Activated T-helper 17 cell treated with anti-CD3 and anti-CD28 coated beads, Interleukin-2, amount 50 U/mL, for 72 hours (primary cell): ENCODE data around the gene CIITA. TPM values are rescaled to one million over a fixed set of nuclear protein-coding genes. Genes with fewer than 3 reads are reported as not detected.

Experiments used
- ATAC-seq: fragments of 150-1000 bp; cut with Tn5 transposase; replicated peaks from 2 replicates; pipeline ENCODE4 v1.10.0; 2021; ENCODE audit warnings: mild to moderate bottlenecking, moderate library complexity
- H3K27ac Mint-ChIP-seq: one replicate; pipeline ENCODE4 v1.8.0; 2022; ENCODE audit warnings: mixed read lengths
- H3K27me3 Mint-ChIP-seq: one replicate; pipeline ENCODE4 v1.8.0; 2022; ENCODE audit warnings: mixed read lengths
- H3K36me3 Mint-ChIP-seq: one replicate; pipeline ENCODE4 v1.8.0; 2022; ENCODE audit warnings: low read depth, mild to moderate bottlenecking, mixed read lengths
- H3K4me1 Mint-ChIP-seq: one replicate; pipeline ENCODE4 v1.8.0; 2022; ENCODE audit warnings: mixed read lengths
- H3K4me3 Mint-ChIP-seq: one replicate; pipeline ENCODE4 v1.8.0; 2022; ENCODE audit warnings: mild to moderate bottlenecking, mixed read lengths
- H3K9me3 Mint-ChIP-seq: one replicate; pipeline ENCODE4 v1.8.0; 2022; ENCODE audit warnings: mixed read lengths
- total RNA-seq, 2 donors: library from RNA; stranded (reverse); gene quantifications; one replicate each; pipeline ENCODE4 v1.2.3, GENCODE V29; 2022

CIITA gene
- total RNA-seq, 2 donors from 2014 or later, result 8.6 to 64.2 TPM

- Mint-ChIP-seq H3K9me3 (no peaks in the 10 kb centered on the region), H3K4me1 (no peaks in the 10 kb centered on the region), H3K27ac (no peak overlapping the region), H3K4me3 (no peak overlapping the region), H3K36me3 (no peaks in the 10 kb centered on the region), H3K27me3 (peaks cover 24% of the 10 kb centered on the region)
- no peak for ATAC-seq
These were observed 38.3 kb upstream of the CIITA start for GRCh38 chr16:10838621-10839278.

GRCh38 chr16:10839279-10839666 is 37.7 kb upstream of the CIITA start:
- H3K9me3 Mint-ChIP-seq, result no peaks in the 10 kb centered on the region
- no peak overlapping the region for H3K4me3 Mint-ChIP-seq
- H3K4me1 Mint-ChIP-seq, result no peaks in the 10 kb centered on the region
- peaks cover 21% of the 10 kb centered on the region for H3K27me3 Mint-ChIP-seq
- H3K27ac Mint-ChIP-seq, result no peak overlapping the region
- H3K36me3 Mint-ChIP-seq, result no peaks in the 10 kb centered on the region
- ATAC-seq, result no peak

GRCh38 chr16:10840703-10841102 is 36.3 kb upstream of the CIITA start:
- no peaks in the 10 kb centered on the region for H3K36me3 Mint-ChIP-seq
- ATAC-seq, result no peak
- H3K4me3 Mint-ChIP-seq, result no peak overlapping the region
- H3K9me3 Mint-ChIP-seq, result no peaks in the 10 kb centered on the region
- H3K4me1 Mint-ChIP-seq, result no peaks in the 10 kb centered on the region
- H3K27ac Mint-ChIP-seq, result no peak overlapping the region
- peaks cover 24% of the 10 kb centered on the region for H3K27me3 Mint-ChIP-seq

GRCh38 chr16:10846213-10846998 is 30.6 kb upstream of the CIITA start:
- H3K4me1 Mint-ChIP-seq, result no peaks in the 10 kb centered on the region
- no peak for ATAC-seq
- H3K9me3 Mint-ChIP-seq, result no peaks in the 10 kb centered on the region
- H3K27ac Mint-ChIP-seq, result no peak overlapping the region
- H3K27me3 Mint-ChIP-seq, result peaks cover 26% of the 10 kb centered on the region
- H3K4me3 Mint-ChIP-seq, result no peak overlapping the region
- no peaks in the 10 kb centered on the region for H3K36me3 Mint-ChIP-seq

- Mint-ChIP-seq H3K9me3 (no peaks in the 10 kb centered on the region), H3K36me3 (no peaks in the 10 kb centered on the region), H3K4me3 (no peak overlapping the region), H3K27me3 (peaks cover 26% of the 10 kb centered on the region), H3K27ac (no peak overlapping the region), H3K4me1 (no peaks in the 10 kb centered on the region)
- no peak for ATAC-seq
These were observed 29.8 kb upstream of the CIITA start for GRCh38 chr16:10847176-10847575.

GRCh38 chr16:10849736-10850477 is 27.1 kb upstream of the CIITA start:
- peaks cover 22% of the 10 kb centered on the region for H3K27me3 Mint-ChIP-seq
- no peak for ATAC-seq
- H3K9me3 Mint-ChIP-seq, result no peaks in the 10 kb centered on the region
- H3K27ac Mint-ChIP-seq, result no peak overlapping the region
- peaks cover 6% of the 10 kb centered on the region for H3K4me1 Mint-ChIP-seq
- H3K36me3 Mint-ChIP-seq, result no peaks in the 10 kb centered on the region
- no peak overlapping the region for H3K4me3 Mint-ChIP-seq

- Mint-ChIP-seq H3K4me1 (peaks cover 6% of the 10 kb centered on the region), H3K27ac (no peak overlapping the region), H3K36me3 (no peaks in the 10 kb centered on the region), H3K4me3 (no peak overlapping the region), H3K27me3 (peaks cover 18% of the 10 kb centered on the region), H3K9me3 (no peaks in the 10 kb centered on the region)
- ATAC-seq, result no peak
These were observed 26.5 kb upstream of the CIITA start for GRCh38 chr16:10850478-10850850.

- Mint-ChIP-seq H3K9me3 (no peaks in the 10 kb centered on the region), H3K4me1 (peaks cover 6% of the 10 kb centered on the region), H3K4me3 (no peak overlapping the region), H3K27ac (no peak overlapping the region), H3K27me3 (peaks cover 17% of the 10 kb centered on the region), H3K36me3 (no peaks in the 10 kb centered on the region)
- no peak for ATAC-seq
These were observed 25.5 kb upstream of the CIITA start for GRCh38 chr16:10851512-10851911.

- Mint-ChIP-seq H3K27ac (no peak overlapping the region), H3K27me3 (peaks cover 11% of the 10 kb centered on the region), H3K9me3 (no peaks in the 10 kb centered on the region), H3K36me3 (no peaks in the 10 kb centered on the region), H3K4me3 (no peak overlapping the region), H3K4me1 (peaks cover 6% of the 10 kb centered on the region)
- ATAC-seq, result no peak
These were observed 24.7 kb upstream of the CIITA start for GRCh38 chr16:10852286-10852685.

- Mint-ChIP-seq H3K4me3 (peak overlapping the region; percentile 2), H3K4me1 (peaks cover 6% of the 10 kb centered on the region), H3K9me3 (no peaks in the 10 kb centered on the region), H3K27ac (no peak overlapping the region), H3K27me3 (peaks cover 8% of the 10 kb centered on the region), H3K36me3 (no peaks in the 10 kb centered on the region)
- ATAC-seq, result peak; percentile 64
These were observed 24.1 kb upstream of the CIITA start for GRCh38 chr16:10852948-10853347.

GRCh38 chr16:10856042-10856441 is 21.0 kb upstream of the CIITA start:
- Mint-ChIP-seq H3K36me3 (no peaks in the 10 kb centered on the region), H3K27me3 (peaks cover 3% of the 10 kb centered on the region), H3K27ac (no peak overlapping the region), H3K9me3 (peaks cover 8% of the 10 kb centered on the region), H3K4me3 (no peak overlapping the region), H3K4me1 (peaks cover 6% of the 10 kb centered on the region)
- no peak for ATAC-seq

GRCh38 chr16:10858203-10858602 is 18.8 kb upstream of the CIITA start:
- no peaks in the 10 kb centered on the region for H3K36me3 Mint-ChIP-seq
- H3K4me1 Mint-ChIP-seq, result peaks cover under 1% of the 10 kb centered on the region
- no peak overlapping the region for H3K4me3 Mint-ChIP-seq
- peaks cover 8% of the 10 kb centered on the region for H3K9me3 Mint-ChIP-seq
- no peak for ATAC-seq
- peaks cover 8% of the 10 kb centered on the region for H3K27me3 Mint-ChIP-seq
- no peak overlapping the region for H3K27ac Mint-ChIP-seq

GRCh38 chr16:10859020-10859419 is 18.0 kb upstream of the CIITA start:
- H3K27ac Mint-ChIP-seq, result no peak overlapping the region
- no peaks in the 10 kb centered on the region for H3K4me1 Mint-ChIP-seq
- H3K4me3 Mint-ChIP-seq, result no peak overlapping the region
- H3K36me3 Mint-ChIP-seq, result no peaks in the 10 kb centered on the region
- H3K27me3 Mint-ChIP-seq, result peaks cover 10% of the 10 kb centered on the region
- ATAC-seq, result no peak
- peaks cover 8% of the 10 kb centered on the region for H3K9me3 Mint-ChIP-seq

- H3K27me3 Mint-ChIP-seq, result peaks cover 12% of the 10 kb centered on the region
- H3K27ac Mint-ChIP-seq, result no peak overlapping the region
- H3K4me3 Mint-ChIP-seq, result no peak overlapping the region
- peaks cover 8% of the 10 kb centered on the region for H3K9me3 Mint-ChIP-seq
- peak; percentile 39 for ATAC-seq
- H3K4me1 Mint-ChIP-seq, result no peaks in the 10 kb centered on the region
- H3K36me3 Mint-ChIP-seq, result no peaks in the 10 kb centered on the region
These were observed 17.3 kb upstream of the CIITA start for GRCh38 chr16:10859658-10860057.

GRCh38 chr16:10862438-10862837 is 14.6 kb upstream of the CIITA start:
- ATAC-seq, result peak; percentile 78
- Mint-ChIP-seq H3K9me3 (peaks cover 8% of the 10 kb centered on the region), H3K4me3 (no peak overlapping the region), H3K27ac (no peak overlapping the region), H3K36me3 (no peaks in the 10 kb centered on the region), H3K27me3 (peaks cover 23% of the 10 kb centered on the region), H3K4me1 (peaks cover 5% of the 10 kb centered on the region)
